CD4-positive, alpha-beta T cell treated with Interleukin-21 for 1 hour (primary cell): Measurements from ENCODE around the gene MFSD11.
A peak's percentile ranks its signal among the peaks of the same experiment; 100 is the strongest.
"Not testable (repeated sequence)": the region's sequence is repeated elsewhere in the genome, so short reads cannot be mapped to it uniquely, and the experiment has no call there.

Experiments
- DNase-seq: peaks from one replicate; pipeline ENCODE4 v3.0.0-alpha.2; 2020

The MFSD11 gene

GRCh38 chr17:76709077-76709950 lies 28.6 kb upstream of the MFSD11 start:
- DNase-seq: no peak

- not testable (repeated sequence) for DNase-seq
These were observed 27.7 kb upstream of the MFSD11 start for GRCh38 chr17:76709951-76710862.

DNA sequence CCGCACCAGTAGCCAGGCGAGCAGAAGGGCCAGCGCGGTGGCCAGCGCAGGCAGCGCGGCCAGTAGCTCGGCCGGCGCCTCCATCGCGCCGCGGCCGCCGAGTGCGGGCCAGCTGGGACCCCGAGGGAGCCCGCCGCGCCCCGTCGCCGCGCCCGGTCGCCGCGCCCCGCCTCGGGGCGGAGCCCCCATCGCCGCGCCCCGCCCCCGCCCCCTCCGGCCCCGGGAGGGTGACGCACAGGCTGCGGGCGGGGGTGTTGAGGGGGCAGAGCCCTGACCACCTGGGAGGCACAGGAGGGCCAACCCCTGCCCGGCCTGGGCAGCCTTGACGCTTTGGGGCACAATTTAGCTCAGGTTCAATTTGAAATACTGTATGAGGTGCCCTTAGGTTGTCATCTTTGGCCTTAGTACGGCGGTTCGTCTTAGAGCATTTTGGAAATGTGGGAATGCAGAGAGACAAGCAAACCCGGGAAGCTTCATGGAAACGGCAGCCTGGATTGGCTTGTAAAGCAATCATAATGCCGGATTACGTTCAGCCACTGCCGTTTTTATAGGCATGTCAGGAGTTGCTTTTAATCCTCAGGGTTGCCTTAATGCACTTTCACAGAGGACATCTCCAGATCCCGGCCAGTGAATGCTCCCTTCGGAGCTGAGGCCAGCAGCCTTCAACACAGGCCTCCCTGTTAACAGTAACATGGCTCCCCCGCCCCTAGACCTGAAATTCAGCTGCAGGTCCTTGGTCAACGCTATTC lies 26.9 kb upstream of the MFSD11 start, which contains the start of gene MXRA7:
Gene MXRA7 (minus strand): TSS at position 103 of the 749 bp plus-strand sequence. CDS start 19 bp downstream, at position 84.
- DNase-seq: peak; percentile 66

- DNase-seq: not testable (repeated sequence)
These were observed 25.6 kb upstream of the MFSD11 start for GRCh38 chr17:76712321-76712720.

GRCh38 chr17:76713765-76714164 lies 24.2 kb upstream of the MFSD11 start:
- no peak for DNase-seq

GRCh38 chr17:76714336-76714735 lies 23.6 kb upstream of the MFSD11 start:
- no peak for DNase-seq

DNA sequence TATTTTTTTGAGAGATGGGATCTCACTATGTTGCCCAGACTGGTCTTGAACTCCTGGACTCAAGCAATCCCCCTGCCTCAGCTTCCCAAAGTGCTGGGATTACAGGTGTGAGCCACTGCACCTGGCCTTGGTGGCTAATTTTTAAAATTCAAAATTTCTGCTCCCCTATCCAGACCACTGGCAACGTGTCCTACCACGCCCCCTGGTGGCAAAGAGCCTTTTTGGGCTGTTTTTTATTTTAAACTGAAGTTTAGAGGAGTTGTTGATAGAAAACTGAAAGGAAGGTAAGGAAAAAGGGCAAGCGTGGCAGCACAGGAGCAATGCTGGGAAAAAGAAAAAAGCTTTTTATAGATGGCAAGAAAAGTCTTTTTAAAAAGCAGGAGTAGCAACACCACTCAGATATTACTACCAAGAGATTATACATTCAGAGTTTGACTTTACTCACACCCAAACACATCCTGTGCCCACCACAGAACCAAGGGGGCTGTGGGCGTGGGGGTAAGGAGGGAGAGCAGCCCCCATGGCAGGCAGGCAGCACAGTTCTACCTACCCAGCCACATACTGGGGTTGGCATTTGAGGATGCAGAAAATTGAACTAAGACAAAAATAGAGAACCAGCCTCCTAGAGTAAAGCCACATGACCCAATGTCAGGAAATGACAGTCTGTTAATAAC lies 23.0 kb upstream of the MFSD11 start:
- peak; percentile 80 for DNase-seq

GRCh38 chr17:76715496-76715830 lies 22.5 kb upstream of the MFSD11 start:
- DNase-seq: no peak

DNA sequence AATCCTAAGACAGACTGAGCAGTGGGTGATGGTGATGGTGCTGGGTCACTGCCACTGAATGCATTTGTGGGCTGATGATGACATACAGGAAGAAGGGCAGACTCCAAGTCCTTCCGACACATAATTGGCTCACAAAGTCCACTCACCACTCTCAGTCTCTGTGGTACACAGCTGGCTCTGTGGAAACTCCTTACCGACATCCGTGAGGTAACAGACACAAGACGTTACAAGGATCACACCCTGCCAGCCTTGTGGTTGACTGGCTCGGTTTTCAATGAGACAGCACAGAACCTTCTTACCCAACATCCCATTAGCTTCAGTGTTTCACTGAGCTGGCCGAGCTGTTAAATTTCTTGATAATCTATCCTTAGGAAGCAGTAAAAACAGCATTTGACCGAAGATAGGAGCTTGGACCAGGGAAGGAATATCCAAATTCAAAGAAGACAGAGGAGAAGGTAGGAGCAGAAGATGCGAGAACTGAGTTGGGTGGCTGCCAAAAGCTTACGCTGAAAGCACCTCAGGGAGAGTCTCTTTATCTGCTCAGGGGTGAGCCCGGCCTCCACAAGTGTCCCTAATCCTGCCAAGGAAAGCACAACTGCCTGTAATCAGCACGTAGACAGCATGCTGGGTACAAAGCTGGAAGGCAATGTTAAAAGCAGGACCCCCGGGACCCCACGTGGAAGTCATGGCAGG lies 21.6 kb upstream of the MFSD11 start:
- DNase-seq: peak; percentile 88

DNA sequence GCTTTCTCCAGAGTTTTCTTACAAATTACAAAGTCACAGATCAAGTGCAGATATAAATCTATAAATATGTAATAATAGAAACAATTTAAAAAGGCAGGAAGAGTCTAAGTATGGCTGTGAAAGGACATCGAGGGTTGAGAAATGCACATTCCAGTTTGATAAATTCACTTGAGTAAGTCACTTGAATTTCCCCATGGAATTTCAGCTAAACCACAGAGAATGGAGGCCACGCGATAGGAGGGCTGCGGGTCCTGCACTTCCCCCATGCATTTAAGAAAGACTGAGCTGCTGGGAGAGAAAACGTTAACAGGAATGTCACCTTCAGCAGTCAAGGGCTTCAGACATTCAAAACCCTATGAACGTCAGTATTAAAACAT lies 21.1 kb upstream of the MFSD11 start:
- DNase-seq: no peak

- no peak for DNase-seq
These were observed 19.4 kb upstream of the MFSD11 start for GRCh38 chr17:76718516-76718915.

DNA sequence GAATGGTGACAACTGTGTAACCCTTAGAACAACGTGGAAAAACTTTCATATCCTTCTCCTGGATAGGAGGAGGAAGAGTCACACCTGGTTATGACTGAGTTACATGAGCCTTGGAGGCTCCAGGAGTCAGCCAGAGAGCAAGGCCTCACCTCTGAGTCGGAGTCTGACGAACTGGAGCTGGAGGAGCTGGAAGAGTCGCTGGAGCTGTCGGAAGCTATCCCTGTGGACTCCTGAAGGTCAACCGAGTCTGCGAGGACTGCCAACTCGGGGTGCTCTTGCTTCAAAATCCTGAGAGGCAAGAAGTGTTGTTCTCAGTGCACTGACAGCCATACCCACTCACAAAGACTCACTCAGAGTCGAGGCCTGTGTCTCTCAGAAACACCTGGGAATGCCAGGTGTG lies 17.7 kb upstream of the MFSD11 start:
- no peak for DNase-seq

DNA sequence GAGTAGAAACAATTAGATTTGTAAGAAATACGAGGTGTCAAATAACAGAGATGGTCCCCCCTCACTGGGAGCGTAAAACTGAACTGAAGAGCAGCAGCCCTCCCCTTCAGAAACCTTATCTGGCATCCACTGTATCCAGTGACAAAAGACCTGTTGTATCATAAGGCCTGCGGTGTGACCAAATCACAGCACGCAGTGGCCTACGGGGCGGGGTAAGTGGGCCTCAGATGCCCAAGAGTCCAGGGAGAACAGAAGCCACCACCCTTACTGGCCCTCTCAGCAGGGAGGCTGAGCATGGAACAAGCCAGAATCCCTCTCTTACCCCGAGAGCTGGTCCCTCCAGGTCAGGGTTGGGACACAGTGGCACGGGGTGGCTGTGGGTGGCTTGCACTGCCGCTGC lies 17.0 kb upstream of the MFSD11 start:
- no peak for DNase-seq

DNA sequence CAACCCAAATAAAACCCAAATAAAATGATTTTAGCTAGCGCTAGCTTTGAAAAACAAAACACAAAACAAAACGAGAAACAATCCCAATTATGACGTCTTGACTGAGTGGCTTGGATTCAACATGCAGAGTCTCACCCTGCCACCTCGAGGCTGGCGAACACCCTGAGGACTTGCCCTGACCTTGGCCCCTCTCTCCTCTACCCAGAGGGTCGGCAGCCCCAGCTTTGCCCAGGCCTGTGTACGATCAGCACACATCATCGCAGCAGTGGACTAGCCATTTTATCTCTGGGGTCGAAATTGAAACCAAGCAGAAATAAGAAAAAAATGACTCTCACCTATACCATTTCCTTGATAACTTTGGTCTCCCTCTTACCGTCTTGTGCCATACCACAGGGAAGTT lies 16.5 kb upstream of the MFSD11 start:
- DNase-seq: no peak

DNA sequence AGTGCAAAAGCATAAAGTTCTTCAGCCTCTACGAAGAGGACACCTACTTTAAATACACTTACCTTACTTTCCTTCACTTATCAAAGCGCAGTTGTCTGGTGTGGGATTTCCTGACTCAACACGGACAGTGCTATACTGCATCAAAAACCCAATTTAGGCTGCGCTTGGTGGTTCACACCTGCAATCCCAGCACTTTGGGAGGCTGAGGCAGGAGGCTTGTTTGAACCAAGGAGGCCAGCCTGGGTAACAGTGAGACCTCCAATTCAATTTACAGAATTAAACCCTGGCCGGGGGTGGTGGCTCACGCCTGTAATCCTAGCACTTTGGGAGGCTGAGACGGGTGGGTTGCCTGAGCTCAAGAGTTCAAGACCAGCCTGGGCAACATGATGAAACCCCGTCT lies 15.6 kb upstream of the MFSD11 start:
- DNase-seq: no peak

DNA sequence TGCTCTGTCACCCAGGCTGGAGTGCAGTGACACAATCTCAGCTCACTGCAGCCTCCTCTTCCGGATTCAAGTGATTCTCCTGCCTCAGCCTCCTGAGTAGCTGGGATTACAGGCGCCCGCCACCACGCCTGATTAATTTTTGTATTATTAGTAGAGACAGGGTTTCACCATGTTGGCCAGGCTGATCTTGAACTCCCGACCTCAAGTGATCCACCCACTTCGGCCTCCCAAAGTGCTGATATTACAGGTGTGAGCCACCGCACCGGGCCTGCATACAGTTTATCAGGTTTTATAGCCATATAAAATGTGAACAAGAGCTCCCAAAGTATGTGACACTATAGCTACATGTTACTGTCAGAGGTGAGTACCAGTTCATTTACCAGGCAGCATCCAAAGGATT lies 14.9 kb upstream of the MFSD11 start:
- not testable (repeated sequence) for DNase-seq

DNA sequence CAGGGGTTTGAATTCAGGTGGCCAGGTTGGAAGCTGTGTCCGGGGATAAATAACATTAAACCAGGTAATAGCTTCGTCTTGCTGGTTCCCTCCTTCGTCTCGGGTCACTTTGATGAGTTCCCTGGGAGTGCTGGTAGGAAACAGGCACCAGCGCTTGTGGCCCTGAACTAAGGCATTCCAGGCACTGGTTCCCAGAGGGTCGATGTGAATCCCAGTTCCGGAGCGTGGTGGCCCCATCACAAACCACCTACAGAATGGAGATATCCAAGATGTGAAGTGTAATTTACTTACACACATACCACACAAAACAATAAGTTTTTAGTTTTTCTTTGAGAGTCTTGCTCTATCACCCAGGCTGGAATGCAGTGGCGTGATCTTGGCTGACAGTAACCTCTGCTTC lies 14.1 kb upstream of the MFSD11 start:
- DNase-seq: no peak

DNA sequence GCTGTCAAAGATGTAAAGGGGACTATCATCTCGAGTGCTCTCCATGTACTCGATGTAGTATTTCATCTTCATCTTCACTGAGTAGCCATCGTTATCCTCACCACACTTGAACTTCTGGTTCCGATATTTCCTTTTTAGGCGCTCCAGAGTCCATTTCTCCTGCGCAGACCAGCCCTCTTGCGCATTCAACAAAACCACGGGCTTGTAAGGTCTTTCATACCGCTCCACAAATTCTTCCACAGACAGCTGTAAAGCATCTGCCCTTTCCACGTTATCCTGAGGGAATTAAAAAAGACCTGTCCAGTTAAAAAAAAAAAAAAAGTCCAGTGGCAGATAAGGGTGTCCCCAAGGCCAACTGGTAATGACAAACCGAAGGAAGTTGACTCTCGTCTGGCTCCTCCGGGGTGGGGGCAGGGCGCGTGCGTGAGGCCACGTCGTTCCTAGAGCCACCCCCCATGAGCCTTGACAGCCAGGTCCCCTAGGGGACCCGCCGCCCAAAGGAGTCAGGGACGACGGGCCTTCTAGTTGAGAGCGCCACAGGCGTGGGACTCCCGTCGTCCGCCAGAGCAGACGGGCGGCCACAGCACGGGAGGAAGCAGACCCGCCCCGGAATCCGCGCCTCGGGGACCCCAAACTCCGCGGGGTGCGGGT lies 12.2 kb upstream of the MFSD11 start:
- DNase-seq: peak; percentile 76

DNA sequence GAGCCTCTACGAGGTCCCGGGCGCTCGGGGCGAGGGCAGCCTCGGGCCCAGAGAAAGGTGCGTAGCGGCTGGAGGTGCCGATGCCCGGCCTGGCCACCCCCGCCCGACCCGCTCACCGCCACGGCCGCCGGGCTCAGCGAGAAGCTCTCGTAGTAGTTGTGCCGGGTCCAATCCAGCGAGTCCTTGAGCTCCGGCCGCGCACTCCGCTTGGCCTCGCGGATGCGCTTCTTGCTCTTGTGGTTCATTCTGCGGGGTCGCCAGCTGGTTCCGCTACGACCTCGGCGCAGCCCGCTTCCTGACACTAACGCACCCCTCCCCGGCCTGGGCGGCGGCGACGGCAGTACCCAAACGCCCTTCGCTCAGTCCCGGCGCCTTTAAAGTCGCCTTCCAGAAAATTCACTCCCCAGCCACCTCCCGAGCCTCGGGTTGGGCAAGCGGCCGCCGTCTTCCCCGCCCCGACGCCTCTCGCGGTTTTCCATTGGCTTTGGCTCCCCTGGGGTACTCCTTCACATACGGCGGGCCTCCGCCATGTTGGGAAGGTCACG lies 11.6 kb upstream of the MFSD11 start, which contains the start of gene JMJD6:
Gene JMJD6 (minus strand): TSS at position 376 of the 545 bp plus-strand sequence. CDS start 131 bp downstream, at position 245.
- DNase-seq: peak; percentile 97

DNA sequence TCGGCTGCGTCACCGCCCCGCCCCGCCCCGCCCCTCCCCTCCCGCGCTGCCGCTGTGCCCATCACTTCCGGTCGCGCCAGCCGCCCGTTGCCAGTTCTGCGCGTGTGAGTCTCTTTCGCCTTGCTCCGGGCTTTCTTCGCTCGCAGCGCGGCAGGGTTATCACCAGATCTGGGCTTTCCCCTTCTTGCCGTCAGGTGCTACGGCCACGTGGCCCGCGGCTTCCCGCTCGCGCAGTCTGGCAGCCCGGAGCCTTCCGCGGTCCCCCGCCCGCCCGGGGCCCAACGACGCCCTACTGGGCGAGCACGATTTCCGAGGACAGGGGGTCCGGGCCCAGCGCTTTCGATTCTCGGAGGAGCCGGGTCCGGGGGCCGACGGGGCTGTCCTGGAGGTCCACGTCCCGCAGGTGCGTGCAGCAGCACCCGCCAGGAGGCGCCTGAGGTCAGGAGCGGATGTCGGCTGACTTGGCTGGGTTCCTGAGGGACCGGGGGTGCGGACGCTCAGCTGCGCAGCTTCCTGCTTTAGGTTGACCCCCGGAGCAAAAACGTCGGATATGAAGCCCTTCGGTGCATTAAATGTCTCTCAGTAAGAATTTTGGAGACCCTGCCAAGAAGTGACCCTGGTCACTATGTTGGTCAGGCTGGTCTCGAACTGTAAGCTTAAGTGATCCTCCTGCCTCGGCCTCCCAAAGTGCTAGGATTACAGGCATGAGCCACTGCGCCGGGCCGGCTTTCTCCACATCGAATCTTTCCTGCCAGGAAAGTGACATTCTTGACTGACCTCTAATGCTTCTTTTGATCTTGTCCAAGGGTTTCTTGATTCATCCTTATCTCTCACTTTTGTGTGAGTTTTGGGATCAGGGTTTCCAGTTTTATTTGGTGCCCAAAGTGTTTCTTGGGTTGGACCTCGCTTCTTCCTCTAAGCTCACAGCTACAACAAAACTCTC lies 10.9 kb upstream of the MFSD11 start, which contains the start of gene METTL23:
Gene METTL23 (plus strand): TSS at position 64 of the 943 bp plus-strand sequence. CDS start 2,872 bp downstream, outside the sequence.
- DNase-seq: no peak
